Stimulated activated CD8-positive, alpha-beta memory T cell treated with anti-CD3 and anti-CD28 coated beads, Interleukin-4, amount 100 ng/mL, for 1 hour (primary cell): ENCODE results near the gene PDE1A.
"Not testable (repeated sequence)": the region's sequence is repeated elsewhere in the genome, so short reads cannot be mapped to it uniquely, and the experiment has no call there.

ENCODE experiments used
- DNase-seq, 2 donors: peaks; one replicate each; pipeline ENCODE4 v3.0.0-alpha.2; 2020; ENCODE audit warnings: low read depth in 2 of 2, low spot score in 1 of 2

PDE1A gene

DNA sequence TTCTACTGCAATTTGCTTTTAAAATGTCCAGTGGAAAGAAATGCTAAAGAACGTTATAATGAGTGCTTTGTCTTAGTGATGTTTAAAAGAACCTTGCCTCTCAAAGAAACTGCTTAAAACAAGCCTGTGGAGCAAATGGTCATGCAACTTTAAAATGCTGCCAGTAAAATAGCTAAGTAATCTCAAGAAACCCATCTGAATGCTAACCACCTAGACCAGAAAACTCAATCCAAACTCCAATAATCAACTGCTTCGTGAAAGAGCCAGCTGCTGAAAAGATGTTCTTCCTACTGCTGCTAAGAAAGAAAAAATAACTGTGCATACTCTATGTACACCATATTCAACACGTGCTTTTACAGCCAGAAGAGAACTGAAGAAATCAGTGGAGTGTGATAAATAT is 145.6 kb downstream of the PDE1A start:
- no peak for DNase-seq

DNA sequence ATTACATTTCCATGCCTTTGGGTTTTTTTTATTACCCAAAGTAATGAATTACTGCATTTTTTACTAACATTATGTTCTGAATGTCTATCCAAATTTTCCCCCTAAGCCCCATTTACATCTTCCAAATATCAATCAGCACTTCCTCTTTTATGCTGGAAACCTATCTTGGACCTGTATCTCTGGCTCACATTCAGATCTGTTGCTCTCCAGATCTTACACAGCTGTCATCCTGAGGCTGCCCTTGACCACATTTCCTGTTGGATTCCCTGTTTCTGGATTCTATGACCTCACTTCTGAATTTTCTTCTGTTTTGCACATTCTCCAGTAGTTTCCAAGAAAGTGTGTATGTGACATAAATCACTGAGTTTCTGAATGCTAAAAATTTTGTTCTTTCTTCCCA is 146.7 kb downstream of the PDE1A start:
- no peak for DNase-seq

DNA sequence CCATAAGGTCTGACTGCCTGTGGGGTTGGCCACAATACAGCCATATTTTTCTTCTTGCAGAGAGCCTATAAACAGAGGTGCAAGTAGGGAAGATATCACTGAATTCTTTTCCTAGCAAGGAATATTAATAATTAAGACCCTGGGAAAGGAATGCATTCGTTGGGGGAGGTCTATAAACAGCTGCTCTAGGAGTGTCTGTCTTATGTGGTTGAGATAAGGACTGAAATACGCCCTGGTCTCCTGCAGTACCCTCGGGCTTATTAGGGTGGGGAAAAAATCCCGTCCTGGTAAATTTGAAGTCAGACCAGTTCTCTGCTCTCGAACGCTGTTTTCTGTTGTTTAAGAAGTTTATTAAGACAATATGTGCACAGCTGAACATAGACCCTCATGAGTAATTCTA is 150.2 kb downstream of the PDE1A start:
- not testable (repeated sequence) for DNase-seq

DNA sequence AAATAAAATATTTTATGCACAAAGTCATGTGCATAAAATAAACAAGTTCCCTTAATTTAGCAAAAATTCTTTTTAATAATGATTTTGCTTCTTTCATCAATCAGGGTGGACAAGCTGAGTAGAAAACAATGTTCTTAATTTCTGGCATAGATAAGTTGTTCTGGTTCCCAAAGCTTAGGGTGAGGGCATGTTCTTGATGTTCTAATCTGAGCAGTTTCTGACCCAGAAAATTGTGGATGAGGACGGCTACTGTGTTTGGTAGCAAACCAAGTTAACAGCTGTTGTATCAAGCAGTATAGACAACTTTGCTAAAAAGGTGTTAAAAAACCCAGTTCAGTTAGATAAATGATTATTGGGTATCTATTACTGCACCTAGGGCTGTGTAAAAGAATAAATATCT is 158.9 kb downstream of the PDE1A start:
- DNase-seq: no peak

DNA sequence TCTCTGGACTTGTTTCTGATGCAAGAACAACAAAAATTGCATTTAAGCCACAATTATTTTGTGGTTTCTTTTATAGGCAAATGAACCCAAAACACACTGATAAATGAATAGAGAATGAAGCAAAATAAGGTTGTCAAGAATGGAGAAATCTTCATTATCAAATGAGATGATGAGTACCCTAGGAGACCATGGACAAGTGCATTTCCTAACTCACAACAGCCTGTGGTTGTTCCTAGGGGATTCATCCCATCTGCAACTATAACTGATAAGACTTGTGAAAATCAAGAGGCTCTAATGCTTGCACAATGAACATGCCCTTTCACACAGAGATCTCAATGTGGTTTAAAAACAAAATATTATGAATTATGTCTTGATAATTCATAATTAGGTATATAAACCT is 159.9 kb downstream of the PDE1A start:
- DNase-seq: no peak

DNA sequence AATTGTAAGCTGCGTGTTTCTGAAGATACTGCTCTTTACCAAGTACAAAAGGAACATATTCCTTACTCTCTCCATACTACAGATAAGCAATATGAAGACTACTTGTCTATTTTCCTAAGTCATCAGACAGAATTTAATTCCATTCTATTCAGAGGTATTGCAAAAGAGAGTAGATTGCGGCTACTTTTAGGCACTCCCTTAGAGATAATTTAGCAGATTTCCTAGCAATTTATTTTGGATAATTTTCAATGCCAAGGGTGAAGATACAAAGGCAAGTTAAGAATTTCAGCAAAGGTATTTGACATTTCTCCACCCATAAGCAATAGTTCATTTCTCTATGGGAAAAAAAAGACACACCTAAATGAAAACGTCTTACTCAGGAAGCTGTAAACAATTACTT is 161.1 kb downstream of the PDE1A start:
- DNase-seq: no peak

DNA sequence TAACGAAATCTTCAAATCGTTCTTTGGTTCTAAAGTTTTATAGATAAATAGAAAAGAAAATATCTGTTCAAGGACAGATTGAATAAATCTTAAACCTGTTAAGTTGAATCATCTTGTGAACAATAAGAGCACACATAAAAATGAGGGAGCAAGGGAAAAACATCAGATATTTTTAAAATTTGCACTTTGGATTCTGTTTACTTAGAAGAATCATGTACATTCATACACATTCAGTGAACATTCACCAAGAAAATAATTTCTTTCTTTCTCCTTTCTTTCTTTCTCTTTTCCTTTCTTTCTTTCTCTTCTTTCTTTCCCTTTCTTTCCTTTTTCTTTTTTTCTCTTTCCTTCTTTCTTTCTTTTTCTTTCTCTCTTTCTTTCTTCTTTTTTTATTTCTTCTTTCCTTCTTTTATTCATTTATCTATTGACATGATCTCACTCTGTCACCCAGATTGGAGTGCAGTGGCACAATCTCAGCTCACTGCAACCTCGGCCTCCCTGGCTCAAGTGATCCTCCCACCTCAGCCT is 164.9 kb downstream of the PDE1A start:
- no peak for DNase-seq

DNA sequence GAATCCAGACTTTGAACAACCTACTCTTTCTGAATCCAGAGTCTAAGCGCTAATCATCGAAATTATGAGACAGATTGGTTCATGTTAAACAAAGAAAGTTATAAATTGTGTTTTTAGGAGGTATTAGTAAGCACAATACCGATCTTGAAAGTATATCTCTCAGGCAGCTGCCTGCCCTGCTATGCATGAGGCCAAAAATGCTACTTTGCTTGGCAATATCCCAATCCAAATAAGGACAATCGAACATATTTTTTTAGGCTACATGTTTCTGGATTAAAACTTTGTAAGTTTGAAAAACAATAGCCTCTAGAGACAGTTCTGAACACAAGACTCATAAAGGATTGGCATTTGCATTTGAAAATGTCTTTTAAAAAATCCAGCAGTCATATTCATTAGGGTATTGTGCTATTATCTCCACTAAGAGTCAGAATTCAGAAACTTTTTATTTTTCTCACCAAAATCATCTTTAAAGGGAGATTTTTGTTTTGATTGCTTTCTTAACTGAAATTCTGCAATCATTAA is 167.1 kb downstream of the PDE1A start:
- no peak for DNase-seq

DNA sequence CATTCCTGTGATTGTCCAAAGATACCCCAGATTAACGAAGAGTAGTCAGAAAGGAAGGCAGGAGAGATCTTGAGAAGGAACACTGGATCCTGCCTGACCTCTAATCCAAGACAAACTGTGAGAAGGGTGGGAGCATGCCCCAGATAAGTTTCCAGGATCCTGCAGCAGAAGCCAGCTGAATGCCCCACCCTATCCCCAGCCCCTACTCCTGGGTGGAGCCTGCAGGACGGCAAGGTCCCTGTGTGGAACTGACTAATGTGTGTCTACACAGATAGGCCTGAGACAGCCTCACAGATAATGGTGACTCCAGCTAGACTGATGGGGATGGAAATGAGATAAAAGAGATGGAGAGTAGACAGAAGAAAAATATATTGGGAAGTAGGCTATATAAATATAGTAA is 174.3 kb downstream of the PDE1A start:
- no peak for DNase-seq

DNA sequence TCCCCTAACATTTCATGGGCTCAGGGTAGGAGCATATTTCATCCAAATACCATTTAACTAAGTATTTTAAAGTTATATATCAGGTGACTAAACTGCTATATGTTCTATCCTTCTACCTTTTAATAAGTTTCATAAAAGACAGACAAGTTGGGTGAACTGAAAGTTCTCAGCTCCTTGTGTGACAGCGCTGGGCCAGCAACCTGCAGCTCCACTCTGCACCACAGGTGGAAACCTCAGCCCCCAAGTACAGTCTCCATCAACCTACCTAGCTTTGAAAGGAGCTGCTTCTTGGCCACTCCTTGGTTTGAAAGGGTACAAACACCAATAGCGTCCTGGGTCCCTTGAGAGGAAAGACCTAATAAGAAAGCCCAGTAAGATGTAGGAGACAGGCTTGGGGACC is 177.9 kb downstream of the PDE1A start:
- DNase-seq: no peak

DNA sequence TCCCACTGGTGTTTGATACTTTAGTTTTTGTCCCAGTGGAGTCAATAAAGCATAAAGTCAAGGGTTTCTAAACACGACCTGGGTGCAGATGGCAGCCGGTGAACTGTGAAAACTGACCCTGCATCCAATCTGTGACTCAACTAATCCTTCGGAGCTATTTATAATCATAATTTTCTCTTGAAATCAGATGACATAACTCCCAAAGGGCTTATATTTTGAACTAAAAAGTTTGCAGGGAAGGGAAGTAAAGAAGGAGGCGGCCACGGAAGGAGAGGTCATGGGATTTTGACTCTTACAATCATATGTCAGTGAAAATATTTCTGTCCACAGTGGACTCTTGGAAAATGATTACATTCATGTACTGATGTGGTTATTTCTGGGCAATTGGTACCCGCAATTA is 178.5 kb downstream of the PDE1A start:
- DNase-seq: no peak

DNA sequence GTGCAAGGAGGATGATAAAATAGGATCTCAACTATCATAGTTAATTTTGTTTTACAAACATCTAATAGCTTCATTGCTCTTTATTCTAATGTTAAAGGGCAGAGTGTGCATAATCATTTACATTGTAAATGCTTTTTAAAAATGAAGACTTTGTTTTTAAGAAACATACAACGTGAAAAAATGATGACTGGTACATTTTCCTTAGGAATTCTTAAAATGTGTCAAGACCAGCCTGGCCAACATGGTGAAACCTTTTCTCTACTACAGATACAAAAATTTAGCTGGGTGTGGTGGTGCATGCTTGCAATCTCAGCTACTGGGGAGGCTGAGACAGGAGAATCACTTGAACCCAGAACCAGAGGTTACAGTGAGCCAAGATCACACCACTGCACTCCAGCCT is 179.0 kb downstream of the PDE1A start:
- DNase-seq: no peak

DNA sequence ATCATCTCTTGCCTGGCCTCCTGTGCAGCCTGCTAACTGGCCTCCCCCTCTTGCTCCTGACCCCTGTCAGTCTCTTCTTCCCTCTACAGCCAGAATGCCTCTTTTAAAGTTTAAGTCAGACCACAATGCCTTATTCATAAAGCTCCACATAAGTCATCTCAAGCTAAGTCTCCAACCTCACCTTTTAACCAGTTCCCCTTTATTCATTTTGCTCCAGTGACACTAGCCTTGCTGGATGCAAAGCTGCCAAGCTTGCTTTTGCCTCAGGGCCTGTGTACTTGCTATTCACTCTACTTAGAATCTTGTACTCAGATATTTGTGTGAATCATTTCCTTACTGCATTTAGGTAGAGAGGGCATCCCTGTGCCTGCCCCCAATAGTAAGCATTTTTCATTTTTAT is 180.9 kb downstream of the PDE1A start:
- no peak for DNase-seq

DNA sequence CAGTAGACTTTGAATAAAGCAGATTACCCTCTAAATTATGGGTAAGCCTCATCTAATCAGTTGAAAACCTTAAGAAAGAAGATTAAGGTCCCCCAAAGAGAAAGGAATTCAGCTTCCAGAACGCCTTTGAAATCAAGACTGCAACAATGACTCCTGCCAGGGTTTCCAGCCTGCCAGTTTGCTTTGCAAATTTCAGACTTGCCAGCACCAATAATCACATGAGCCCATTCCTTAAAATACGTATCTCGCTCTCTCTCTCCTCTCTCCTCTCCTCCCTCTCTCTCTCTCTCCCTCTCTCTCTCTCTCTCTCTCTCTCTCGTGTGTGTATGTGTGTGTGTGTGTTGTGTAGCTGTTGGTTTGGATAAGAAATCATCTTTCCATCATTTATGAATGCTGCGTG is 184.2 kb downstream of the PDE1A start:
- DNase-seq: no peak

DNA sequence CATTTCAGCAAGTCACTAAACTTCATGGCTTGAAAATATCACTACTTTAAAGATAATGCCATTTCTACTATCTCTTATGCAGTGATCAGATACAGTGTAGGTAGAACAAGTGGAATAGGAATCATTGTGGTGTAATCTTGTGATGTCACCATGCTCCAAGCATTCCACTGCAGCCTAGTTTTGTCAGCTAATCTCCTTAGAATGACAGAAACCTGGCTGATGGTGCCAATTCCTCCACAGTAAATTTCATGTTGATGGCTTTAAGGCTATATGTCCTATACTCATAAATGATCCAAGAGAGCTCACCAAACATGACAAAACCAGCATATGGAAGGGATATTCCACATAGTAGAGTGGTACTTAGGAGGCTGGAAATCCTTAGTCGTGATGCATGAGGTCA is 184.9 kb downstream of the PDE1A start:
- no peak for DNase-seq

DNA sequence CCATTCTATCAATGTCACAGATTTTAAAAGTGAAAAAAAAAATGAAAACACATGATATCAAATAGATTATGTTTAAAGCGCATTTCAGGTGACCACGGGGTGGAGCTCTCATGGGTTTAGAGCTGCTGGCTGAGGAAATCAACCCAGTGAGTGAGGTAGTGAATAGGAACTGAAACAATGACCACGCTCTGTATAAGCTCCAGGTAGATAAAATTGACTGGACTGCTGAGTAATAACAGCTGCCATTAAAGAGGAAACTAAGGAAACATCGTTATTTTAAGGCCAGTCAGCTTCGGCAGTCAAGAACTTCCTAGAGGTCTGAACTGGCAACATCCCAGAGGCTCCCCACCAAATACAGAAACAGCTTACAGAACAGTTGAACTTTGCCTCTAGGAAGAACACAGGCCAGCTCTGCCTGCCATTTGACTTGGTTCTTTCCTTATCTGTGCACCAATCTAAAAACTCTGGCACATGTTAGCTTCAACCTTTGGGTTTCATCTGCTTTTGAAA is 185.9 kb downstream of the PDE1A start:
- no peak for DNase-seq

DNA sequence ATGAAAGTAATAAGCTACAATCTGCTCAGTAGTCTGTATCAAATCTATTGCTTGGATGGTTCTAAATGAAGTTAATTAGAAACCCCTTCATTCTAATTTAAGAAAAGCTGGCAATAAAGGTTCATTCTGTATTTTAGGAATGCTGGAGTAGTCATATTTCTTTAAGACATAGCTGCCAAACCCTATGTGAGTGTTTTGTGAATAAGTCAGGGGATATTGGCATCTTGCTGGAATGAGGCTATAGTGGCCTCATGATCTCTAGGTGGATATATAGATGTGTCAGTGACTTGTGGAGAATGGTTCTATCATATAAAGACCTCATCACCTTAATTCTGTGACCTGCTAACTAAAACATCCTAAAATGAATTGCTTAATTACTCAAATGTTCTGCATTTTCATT is 196.3 kb downstream of the PDE1A start:
- no peak for DNase-seq

DNA sequence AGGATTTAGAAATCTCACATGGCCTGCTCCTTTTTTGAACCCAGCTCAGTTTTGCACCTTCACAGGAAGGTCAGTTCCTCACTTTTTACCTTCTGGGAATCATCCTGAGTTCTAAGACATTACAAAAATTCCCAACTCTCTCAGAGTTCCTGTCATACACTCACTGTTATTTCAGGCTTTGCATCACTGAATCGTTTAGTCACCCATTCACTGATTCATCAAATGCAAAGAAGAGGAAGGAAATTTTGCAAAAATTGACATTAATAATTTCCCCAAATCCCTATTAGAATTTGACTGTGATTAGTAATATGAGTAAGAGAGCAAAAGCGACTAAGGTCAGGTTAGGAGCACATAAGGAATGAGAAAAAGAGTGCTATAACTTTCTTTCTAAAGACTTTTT is 197.5 kb downstream of the PDE1A start:
- no peak for DNase-seq

DNA sequence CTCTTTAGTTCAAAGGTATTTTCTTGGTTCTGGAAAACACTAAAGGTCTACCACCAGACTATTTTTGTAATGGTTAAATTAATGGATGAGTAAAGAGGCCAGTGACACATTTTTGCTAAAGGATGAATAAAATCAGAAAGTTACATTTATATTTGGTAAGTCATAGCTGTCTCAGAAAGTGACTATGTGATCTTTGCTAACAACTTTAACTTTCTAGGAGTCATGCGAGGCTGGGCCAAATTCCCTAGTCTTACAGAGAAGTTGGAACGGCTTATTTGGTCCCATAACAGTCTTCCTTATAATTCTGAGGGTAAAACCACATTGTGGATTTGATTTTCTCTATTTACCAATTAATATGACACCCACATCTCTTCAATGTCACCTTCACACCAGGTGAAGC is 198.1 kb downstream of the PDE1A start:
- no peak for DNase-seq

DNA sequence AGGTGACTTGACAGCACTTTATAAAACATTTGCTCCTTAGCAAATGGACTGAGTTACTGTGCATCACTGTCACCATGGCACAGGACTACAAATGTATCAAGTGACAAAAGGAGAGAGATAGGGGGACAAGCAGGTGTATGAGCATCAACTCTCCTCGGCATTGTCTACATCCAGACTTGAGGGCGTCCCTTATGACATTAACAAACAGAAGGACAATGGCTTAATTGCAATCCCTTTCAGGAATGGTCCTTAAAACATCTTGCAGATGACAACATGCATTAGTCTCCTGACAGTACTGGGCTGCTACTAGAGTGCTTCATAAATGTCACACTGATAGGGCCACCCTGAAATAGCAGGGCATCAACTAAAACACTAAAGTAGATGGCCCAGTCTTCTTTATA is 198.8 kb downstream of the PDE1A start:
- no peak for DNase-seq

DNA sequence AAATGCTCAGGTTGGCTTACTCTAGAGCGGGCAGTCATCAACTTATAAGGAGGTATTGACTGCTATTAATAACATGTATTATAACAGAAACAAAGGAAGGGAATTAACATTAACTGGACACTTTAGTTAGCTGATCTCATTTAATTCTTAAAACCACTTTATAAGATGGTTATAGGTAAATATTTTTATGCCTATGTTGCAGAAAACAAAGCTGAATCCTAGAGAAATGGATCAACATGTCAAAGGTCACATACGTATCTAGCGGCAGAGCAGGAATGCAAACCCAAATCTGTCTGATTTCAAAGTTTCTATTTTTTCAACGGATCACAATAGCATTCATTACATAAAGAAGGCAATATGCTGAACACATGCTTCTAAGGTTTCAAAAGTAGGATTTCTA is 200.0 kb downstream of the PDE1A start:
- DNase-seq: no peak

DNA sequence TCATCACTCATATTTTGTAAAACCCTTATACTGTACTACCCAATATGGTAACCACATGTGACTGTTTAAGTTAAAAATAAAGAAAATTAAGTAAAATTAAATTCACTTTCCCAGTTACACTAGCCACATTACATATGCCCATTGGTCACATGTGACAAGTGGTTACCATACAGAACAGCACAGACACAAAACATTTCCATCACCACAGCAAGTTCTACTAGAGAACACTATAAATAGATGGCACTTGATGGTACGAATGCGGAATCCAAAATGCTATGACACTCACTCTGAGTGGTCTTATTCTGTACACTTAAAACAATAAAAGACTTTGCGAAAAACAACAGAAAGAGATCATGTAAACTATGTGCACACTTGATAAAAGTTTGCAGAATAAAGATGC is 202.2 kb downstream of the PDE1A start:
- no peak for DNase-seq

DNA sequence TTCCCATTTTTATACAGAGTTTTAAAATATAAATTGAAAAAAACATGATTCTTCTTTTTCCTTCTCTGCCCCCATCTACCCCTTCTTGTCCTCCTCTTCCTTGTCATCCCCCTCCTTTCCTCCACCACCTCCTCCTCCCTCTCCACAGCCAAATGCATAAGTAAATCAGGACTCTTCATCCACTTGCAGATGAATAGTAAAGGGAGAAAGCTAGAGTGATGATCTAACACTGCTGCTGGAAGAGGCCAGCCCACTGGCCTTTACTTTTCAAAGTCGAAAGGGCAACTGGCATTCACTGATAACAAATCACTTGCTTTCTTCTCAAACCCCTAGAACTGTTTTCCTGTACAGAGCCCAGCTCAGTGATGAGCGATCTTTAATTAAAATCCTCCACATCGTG is 205.8 kb downstream of the PDE1A start:
- DNase-seq: no peak

DNA sequence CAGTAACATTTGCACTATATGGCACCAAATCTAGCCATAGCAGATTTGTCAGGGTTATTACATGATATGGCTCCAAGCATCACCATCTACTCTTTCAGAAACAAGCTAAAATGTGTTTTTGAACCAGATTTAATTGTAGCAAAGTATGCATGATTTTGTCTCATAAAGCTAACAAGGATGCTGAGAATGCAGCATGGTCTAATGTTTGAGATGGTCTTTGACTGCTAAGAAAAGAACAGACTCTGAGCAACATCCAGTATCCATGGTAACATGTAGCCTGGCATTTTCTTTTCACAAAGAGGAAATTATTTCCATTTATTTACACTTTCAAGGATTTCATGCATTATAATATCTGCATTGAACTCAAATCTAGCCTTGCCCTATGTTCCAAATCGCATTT is 206.5 kb downstream of the PDE1A start:
- no peak for DNase-seq
